Measurements from ENCODE around the gene GGT6. TPM values are rescaled to one million over a fixed set of nuclear protein-coding genes. Genes with fewer than 3 reads are reported as not detected.

Gene GGT6
- total RNA-seq, 2 donors from 2014 or later: 158 to 163 TPM

DNA sequence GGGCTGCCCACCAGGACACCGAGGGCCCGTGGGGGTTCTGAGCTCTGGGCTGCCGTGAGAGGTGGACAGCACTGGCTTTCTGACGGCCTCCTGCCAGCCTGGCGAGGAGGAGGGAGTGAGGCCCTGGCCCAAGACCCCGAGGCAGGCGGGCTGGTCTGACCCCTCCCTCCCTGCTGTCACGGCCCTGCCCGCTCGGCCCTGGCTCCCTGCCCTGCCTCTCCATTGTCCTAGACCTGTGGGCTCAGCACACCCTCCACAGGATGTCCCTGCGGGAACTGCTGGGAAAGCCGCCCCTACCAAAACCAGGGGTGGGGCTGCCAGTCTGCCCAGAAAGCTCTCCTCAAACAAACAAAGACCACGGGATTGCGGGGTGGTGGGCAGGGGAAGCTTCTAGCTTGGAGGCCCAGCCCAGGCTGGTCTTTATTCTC lies 41.0 kb downstream of the GGT6 start:
- Histone ChIP-seq H3K4me1 (no peaks in the 10 kb centered on the region), H3K36me3 (no peaks in the 10 kb centered on the region), H3K4me3 (no peak overlapping the region), H3K9me3 (no peaks in the 10 kb centered on the region), H3K27me3 (no peaks in the 10 kb centered on the region), H3K27ac (no peak overlapping the region), H3K9ac (ENCODE audit: low read depth in 2 of 2, low read length in 2 of 2) (no peak overlapping the region)
- DNase-seq: no peak
- intact Hi-C loops (cut with DNase I): no loop called here
- TF ChIP-seq, protein P1, sequence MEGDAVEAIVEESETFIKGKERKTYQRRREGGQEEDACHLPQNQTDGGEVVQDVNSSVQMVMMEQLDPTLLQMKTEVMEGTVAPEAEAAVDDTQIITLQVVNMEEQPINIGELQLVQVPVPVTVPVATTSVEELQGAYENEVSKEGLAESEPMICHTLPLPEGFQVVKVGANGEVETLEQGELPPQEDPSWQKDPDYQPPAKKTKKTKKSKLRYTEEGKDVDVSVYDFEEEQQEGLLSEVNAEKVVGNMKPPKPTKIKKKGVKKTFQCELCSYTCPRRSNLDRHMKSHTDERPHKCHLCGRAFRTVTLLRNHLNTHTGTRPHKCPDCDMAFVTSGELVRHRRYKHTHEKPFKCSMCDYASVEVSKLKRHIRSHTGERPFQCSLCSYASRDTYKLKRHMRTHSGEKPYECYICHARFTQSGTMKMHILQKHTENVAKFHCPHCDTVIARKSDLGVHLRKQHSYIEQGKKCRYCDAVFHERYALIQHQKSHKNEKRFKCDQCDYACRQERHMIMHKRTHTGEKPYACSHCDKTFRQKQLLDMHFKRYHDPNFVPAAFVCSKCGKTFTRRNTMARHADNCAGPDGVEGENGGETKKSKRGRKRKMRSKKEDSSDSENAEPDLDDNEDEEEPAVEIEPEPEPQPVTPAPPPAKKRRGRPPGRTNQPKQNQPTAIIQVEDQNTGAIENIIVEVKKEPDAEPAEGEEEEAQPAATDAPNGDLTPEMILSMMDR (IDR thresholded peaks at IDR 0.05): no peak

DNA sequence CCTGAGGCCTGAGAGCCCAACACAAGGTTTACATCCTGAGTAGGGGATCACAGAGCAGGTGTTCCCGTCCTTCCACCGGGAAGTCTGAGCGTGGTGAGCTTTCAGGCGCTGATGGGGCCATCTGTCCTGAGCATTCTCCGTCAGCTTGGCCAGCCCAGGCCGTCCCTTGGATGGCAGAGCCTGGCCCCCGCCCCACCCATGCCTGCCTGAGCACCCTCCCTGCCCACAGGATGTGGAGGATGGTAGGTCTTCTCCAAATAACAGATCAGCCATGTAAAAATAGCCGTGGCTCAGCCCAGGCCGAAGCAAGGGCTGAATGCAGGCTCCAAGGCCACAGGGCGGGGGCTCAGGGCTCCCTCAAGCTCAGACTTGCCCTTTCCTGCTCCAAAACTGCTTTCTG lies 41.5 kb downstream of the GGT6 start:
- H3K4me3 ChIP-seq: no peak overlapping the region
- no peaks in the 10 kb centered on the region for H3K36me3 ChIP-seq
- intact Hi-C loops (cut with DNase I): no loop called here
- no peak overlapping the region for H3K9ac ChIP-seq (ENCODE audit: low read depth in 2 of 2, low read length in 2 of 2)
- DNase-seq: no peak
- no peaks in the 10 kb centered on the region for H3K9me3 ChIP-seq
- TF ChIP-seq, protein P1 (IDR thresholded peaks at IDR 0.05): no peak
- no peaks in the 10 kb centered on the region for H3K4me1 ChIP-seq
- H3K27ac ChIP-seq: no peak overlapping the region
- H3K27me3 ChIP-seq: no peaks in the 10 kb centered on the region

DNA sequence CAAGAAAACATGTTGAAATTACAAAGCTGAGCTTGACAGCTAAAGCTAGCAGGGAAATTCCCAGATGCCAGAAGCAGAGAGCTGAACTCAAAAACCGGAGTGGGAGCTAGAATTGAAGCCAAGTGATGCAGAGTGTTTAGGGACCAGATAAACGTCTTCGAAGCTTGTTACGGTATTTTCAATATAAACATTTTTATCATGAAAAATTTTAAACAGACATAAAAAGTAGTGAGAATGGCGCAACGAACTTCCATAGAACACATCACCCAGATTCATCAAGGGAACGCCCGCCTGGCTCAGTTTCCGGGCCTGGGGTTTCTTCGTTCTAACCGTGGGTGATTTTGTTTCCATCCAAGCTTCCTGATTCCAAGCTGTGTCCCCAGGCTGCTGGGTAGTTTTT lies 43.6 kb downstream of the GGT6 start:
- Histone ChIP-seq H3K27me3 (no peaks in the 10 kb centered on the region), H3K9me3 (no peaks in the 10 kb centered on the region), H3K27ac (no peak overlapping the region), H3K36me3 (no peaks in the 10 kb centered on the region), H3K9ac (ENCODE audit: low read depth in 2 of 2, low read length in 2 of 2) (no peak overlapping the region), H3K4me3 (no peak overlapping the region), H3K4me1 (no peaks in the 10 kb centered on the region)
- intact Hi-C loops (cut with DNase I): no loop called here
- TF ChIP-seq, protein P1 (IDR thresholded peaks at IDR 0.05): no peak
- DNase-seq: no peak

DNA sequence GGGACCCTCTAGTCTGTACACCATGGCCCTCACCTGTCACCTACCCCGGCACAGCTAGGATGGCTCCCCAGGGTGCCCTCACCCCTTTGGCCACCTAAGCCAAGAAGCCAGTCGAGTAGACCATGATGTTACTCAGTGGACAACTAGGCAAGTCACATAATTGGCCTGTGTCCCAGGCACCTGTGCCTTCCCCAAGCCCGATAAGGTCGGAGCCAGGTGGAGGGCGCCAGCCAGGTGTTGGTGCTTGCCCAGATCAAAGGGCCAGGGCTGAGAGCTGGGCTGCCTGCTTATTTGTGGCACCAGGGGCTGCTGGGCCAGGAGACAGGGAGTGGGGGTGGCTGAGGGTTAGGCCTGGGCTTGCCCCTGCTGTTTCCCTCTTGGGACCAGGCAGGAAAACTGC lies 44.9 kb downstream of the GGT6 start:
- Histone ChIP-seq H3K27me3 (no peaks in the 10 kb centered on the region), H3K9me3 (no peaks in the 10 kb centered on the region), H3K27ac (no peak overlapping the region), H3K4me3 (no peak overlapping the region), H3K4me1 (no peaks in the 10 kb centered on the region), H3K9ac (ENCODE audit: low read depth in 2 of 2, low read length in 2 of 2) (no peak overlapping the region), H3K36me3 (no peaks in the 10 kb centered on the region)
- no peak for DNase-seq
- intact Hi-C loops (cut with DNase I): no loop called here
- TF ChIP-seq, protein P1 (IDR thresholded peaks at IDR 0.05): no peak

DNA sequence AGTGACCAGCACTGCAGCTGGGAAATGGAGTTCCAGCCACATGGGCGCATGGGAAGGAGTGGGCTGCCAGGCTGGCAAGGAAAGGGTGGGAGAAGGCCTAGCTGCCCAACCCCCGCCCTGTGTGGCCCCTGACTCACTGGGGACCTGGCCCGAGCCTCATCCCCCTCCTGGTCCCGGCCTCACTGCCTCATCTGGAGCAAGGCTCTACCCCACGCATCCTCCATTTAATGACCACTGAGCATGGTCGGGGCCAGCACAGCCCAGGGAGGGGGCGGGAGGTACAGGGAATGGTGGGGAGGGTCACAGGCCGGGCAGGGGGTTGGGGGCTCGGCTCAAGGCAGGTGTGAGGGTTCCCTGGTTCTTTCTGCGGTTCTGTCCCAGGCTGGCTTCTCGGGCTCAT lies 45.6 kb downstream of the GGT6 start:
- Histone ChIP-seq H3K27ac (no peak overlapping the region), H3K27me3 (no peaks in the 10 kb centered on the region), H3K4me3 (no peak overlapping the region), H3K9ac (ENCODE audit: low read depth in 2 of 2, low read length in 2 of 2) (no peak overlapping the region), H3K4me1 (no peaks in the 10 kb centered on the region), H3K36me3 (no peaks in the 10 kb centered on the region), H3K9me3 (no peaks in the 10 kb centered on the region)
- TF ChIP-seq, protein P1 (IDR thresholded peaks at IDR 0.05): no peak
- DNase-seq: no peak
- intact Hi-C loops (cut with DNase I): no loop called here

DNA sequence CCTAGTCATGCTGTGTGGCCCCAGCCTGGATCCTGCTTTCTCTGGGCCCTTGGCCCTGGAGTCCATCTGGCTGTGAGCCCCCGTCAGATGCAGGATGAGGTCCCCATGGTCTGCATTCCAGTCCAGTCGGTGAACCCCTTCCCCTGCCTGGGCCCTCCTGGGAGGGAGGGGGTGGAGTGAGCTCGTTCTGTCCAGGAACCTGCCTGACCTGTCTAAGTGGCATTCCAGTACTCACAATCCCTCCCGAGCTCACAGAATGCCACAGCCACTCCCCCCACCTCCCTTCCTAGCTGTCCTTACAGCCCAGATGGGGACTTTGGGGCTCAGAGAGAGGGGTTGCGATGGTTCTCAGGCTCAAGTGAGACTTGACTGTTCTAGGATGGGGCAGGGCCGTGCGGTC lies 46.2 kb downstream of the GGT6 start:
- Histone ChIP-seq H3K27ac (no peak overlapping the region), H3K9me3 (no peaks in the 10 kb centered on the region), H3K9ac (ENCODE audit: low read depth in 2 of 2, low read length in 2 of 2) (no peak overlapping the region), H3K36me3 (no peaks in the 10 kb centered on the region), H3K27me3 (no peaks in the 10 kb centered on the region), H3K4me1 (no peaks in the 10 kb centered on the region), H3K4me3 (no peak overlapping the region)
- TF ChIP-seq, protein P1 (IDR thresholded peaks at IDR 0.05): no peak
- no peak for DNase-seq
- intact Hi-C loops (cut with DNase I): no loop called here

Measured in colonic mucosa (tissue), 4 donors.